Midbrain (tissue), 1 donor: Measurements from ENCODE around the gene CREB3L4.

Source experiments
- DNase-seq: peaks from one replicate; lab custom pipeline; 2025; lab: John Stamatoyannopoulos, UW

The CREB3L4 gene, protein sequence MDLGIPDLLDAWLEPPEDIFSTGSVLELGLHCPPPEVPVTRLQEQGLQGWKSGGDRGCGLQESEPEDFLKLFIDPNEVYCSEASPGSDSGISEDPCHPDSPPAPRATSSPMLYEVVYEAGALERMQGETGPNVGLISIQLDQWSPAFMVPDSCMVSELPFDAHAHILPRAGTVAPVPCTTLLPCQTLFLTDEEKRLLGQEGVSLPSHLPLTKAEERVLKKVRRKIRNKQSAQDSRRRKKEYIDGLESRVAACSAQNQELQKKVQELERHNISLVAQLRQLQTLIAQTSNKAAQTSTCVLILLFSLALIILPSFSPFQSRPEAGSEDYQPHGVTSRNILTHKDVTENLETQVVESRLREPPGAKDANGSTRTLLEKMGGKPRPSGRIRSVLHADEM

DNA sequence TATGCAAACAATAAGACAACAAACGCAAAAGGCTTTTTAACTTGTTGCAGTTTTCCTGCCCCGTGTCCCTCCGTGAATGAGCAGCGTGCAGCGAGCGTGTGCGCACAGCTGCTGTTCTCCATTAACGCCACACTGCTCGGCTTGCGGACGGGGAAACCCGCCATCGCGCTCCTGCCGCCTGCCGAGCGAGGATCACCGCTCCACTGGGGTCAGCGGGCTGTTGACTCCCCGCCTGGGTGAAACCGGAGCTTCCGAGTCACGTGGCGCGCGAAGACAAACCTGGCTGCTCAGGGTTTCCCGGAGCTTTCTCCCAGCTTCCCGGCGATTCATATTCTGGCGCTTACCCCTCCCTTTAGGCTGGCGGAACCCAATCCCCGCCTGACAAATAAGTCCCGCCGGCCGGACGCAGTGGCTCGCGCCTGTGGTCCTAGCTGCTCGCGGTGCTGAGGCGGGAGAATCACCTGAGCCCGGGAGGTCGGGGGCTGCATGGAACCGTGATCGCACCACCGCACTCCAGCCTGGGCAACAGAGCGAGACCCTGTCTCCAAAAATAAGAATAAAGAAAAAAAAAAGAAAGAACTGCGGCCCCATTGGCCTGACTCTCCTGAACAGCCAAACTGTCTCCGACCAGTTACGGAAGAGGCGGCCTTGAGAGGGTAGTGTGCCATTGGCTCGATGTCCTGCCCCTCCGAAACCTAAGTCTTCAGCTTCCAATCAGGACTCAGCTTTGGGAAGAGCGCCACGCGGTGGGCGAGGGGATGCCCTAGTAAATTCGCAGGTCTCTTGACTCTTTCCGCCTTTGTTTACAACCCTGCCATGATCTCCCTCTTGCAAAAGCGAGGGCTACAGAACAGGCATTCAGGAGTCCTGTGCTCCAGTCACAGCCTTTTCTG, at the start of gene CREB3L4:
Gene CREB3L4, plus strand, starts transcription at position 796 of the 893 bp plus-strand sequence. CDS start 624 bp downstream, outside the sequence.
- DNase-seq: peak; percentile 97

DNA sequence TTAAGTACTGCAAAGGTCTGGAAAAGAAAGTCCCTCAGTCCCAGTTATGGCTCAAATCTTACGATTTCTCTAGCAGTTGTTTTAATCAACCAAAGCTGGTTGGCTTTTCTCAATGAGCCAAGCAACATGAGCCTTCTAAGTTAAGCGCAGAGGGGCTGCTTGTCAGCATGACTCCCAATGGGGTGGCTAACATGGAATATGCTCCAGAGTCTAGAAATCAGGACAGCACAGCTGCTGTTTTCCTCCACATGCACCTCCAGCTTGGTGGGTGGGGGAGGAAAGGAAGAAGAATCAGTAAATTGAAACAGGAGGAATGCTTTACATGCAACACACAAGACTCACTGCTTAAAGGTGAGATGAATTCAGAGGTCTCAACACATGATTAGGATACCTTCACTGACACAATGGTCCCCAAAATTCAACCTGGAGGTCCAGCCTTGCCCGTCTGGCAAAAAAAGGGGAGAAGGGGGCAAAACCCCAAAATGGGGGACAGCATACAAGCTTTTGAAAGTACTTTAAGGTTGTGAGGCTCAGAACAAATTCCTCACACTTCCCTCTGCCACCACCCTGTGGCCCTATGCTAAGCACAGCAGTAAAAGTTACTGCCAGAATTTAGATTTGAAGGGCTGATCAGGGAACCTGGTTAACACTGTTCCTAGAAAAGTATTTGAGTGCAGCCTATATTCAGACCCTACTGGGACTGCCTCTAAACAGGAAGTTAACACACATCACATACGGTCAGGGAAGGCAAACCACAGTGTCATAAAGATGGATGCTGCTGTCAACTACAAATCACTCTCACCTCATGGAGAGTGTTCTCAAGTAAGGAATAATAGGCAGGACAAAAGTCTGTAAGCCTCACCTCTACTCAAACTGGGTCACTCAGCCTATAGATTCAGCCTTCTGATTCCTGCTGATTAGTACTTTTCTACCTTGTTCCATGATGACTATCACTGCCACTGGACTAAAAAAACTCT, 47.5 kb upstream of the CREB3L4 start:
- no peak for DNase-seq

DNA sequence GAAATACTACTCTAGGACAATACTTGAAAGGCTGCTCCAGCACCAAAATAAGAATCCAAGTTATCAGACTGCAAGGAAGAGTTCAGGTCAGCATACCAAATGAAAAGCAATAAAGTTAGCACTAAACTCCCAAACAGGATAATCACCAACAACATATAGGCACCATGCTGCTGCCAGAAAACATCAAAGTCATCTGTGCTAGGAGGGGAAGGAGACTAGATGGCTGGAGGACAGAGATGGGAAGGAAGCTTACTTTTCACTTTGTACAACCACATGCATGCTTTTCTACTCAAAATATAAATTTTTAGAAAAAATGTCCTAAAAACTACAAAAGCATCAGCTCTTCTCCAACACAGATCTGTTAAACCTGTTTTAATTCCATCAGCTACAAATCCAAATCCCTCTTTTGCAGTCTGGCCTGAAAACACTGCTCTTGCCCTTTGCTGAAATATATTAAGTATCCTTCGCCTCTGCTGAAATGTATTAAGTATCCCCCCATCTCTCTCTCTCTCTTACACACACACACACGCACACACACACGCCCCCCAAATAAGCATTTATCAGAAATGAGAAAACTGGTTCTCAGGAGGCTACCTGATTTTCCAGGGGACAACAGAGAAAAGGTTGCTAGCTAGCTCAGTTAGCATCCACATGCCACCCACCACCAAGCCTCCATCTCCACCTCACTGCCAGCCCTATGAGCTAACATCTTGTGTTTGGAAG, 46.5 kb upstream of the CREB3L4 start:
- DNase-seq: no peak

DNA sequence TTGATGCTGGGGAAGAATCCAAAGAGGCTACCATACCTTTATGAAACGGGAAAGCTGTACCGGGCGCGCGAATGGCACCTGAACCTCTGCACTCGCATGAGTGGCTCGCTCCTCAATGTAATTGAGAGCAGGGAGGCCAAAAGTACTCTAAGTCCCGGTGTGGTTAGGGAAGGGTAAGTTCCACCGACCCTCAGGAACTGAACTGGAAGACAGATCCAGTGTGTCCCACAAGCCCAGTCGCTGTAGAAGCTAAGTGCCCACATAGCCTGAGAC, 46.0 kb upstream of the CREB3L4 start:
- peak; percentile 12 for DNase-seq

- DNase-seq: peak; percentile 48
Measured at GRCh38 chr1:153922076-153922971, 45.4 kb upstream of the CREB3L4 start.

DNA sequence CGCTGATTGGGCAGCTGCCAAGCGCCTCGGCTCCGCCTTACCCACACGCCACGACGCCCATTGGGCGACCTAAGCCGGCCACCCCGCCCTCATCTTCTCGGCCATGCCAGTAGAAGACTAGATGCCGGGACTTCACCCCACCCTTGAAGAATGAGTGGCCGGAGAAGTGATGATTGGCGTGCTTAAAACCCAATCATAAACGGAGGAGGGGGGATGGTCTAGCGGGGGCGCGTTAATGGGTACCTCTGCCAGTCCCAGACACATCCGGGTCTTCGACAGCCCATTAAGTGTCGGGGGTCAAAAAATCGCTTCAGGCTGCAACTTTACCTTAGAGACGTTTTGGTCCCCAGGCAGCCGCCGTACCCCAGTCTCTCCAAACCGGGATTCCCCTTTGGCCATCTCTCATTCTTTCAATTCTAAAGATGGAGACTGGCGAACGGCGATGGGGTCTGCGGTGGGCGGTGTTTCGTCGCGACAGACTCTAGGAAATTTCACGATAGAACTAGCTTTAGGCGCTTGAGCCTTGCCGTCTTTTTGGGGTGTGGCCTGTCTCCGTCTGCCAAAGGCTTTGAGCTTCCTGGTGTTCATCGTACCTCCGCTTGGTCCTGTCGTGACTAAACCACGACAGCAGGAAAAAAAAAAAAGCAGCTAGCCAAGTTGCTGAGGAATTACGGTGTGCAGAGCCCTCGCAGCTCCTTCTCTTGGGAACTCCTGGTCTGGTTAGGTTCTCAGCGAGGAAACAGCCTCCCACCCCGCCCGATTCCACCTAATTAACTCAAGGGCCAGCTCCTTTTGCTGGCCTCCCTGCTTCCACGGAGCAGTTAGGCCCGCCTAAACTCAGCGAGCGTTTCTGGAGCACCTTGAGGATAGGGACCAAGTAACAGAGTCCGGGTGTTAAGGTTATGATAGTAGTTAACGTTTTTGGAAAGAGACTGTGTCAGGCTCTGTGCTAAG, 44.5 kb upstream of the CREB3L4 start, which contains the start of gene GATAD2B:
Gene GATAD2B, minus strand, starts transcription at position 1 of the 954 bp plus-strand sequence. CDS start 94,625 bp downstream, outside the sequence.
- peak; percentile 100 for DNase-seq

DNA sequence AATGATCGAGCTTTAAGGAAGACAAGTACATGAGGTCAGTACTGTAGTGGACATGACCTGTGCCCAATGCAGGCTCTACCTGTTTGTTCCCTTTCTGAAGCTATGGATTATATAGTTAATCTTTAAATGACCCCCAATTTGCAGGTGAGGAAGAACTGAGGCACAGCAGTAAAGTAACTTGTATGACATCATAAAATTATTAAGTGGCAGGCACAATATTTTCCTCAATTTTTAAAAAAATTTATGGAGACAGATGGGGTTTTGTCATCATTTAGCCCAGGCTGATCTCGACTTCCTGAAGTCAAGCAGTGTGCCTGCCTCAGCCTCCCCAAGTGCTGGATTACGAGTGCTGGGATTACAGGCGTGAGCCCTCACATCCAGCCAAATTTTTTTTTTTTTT, 41.3 kb upstream of the CREB3L4 start:
- DNase-seq: no peak

- peak; percentile 39 for DNase-seq
Measured at GRCh38 chr1:153928245-153928644, 39.5 kb upstream of the CREB3L4 start.

GRCh38 chr1:153928791-153929341, 38.8 kb upstream of the CREB3L4 start:
- peak; percentile 87 for DNase-seq

DNA sequence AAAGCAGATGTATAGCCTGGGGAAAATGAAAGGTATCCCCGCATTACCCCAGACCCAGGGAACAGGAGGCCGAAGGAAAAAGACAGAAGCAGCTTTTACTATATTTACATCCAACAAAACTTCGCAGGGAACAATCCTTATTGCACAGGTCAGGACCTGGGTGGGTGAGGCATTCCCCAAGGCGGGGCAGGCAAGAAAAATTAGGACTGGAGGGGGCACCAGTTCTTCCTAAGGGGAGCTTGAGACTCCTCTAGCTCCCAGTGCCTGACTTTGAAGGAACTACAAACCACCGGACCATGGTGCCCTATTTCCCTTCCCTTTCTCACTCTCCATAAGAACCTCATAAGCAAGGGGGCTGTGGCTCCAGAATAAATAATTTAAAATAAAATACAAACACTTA, 38.3 kb upstream of the CREB3L4 start:
- DNase-seq: peak; percentile 30

DNA sequence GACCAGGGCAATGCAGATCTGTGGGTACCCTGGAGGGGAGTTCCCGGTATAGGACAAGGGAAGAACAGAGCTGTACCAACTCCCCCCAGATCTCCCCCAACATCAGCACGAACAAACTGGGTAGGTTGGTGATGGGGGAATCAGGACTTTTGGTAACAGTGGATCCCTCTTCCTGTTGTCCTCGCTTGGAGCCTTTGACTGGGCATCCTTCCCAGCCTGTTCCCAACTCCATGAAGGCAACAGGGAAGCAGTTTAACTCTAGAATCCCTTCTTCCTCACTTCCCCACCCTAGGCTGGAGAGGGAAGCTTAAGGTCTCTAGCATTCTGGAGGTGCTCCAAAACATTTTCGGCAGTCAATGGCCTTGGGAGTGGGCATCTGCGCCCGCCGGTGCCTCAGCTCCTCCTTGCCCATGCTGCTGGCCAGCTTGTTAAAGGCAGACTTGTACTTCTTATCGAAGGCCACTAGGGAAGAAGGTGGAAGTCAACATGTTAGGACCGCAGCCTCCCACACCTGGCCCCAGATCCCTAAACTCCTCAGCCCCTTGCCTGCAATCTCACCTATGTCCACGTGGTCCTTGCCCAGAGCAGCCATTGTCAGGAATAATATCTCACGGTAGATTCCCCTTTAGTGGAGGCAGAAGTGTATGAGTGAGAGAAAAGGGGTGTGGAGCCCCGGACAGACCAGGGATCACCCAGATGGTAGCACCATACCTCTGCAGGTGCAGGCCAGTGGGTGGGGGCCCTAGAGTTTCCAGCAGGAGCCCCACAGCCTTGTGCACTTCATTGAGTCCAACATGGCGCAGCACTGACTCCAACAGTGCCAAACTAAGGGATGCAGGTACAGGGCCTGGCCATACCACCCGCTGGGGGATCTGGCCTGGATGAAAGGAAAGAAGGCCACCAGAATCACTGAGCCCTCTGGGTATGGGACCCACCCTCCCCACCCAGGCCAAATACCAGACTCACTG, 37.4 kb upstream of the CREB3L4 start:
- DNase-seq: no peak

DNA sequence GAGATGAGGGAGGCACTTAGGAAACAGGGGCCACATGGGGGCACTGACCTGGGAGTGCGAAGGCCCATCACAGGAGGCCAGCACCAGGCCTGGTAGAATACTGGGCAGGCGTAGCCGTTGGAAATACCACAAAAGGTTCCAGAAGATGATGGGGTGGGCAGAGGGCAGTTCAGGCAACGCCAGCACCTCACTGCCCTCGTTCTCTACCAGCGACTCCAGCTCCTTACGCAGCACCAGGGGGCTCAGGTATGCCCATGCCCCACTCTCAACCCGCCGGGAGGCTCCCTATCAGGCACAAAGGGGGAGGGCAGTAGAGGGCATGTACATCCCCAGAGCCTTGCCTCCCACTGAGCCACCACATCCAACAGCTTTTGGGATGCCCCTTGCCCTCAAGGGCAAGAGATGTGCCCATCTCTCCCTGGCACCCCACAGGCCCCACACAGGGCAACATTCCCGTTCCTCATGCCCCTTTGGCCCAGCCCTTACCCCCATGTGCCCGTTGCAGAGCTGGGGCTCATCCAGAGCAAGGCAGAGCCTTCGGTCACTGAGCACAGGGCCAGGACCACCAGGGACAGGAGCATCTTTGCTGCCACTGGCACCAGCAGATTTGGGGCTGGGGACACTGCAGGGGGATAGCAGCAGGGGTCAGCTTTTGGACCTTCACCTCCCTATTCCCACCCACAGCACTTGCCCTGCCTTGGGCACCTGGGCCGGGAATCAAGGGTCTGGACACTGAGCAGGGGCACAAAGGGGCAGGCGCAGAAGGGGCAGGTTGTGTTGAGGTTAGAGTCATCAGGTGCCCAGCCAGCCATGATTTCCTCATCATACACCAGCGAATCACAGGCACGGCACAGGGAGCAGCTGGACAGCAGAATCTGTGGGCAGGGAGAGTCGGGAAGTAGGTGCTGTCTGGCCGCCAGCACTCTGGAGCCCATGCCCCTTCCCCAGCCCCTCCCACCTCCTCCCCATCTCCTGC, 35.3 kb upstream of the CREB3L4 start:
- DNase-seq: no peak

- no peak for DNase-seq
Measured at GRCh38 chr1:153933430-153933829, 34.3 kb upstream of the CREB3L4 start.

GRCh38 chr1:153933955-153934354, 33.7 kb upstream of the CREB3L4 start:
- DNase-seq: no peak

DNA sequence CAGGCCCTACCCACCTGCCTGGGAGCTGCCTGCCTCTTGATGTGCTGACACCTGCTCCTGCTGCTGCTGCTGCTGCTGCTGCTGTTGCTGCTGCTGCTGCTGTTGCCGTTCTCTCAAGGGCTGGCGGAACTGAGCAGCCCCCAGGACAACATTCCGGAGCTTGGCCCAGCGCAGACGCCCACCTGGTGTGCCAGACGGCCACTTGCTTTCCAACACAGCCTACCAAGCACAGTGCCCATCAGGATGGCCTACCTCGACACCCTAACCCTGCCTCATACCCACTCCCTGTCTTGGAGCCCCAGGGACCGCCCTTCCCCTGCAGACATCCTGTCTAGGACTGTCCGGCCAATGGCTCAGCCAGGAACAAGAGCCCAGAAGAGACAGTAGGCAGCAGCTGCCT, 33.0 kb upstream of the CREB3L4 start:
- DNase-seq: no peak
